ENCODE measurements around the gene LNPEP.

The LNPEP gene

GRCh38 chr5:97004423-97005060 is 68.7 kb downstream of the LNPEP start:
- FAIRE-seq, result no peak

- FAIRE-seq, result peak; percentile 14
These were observed 70.7 kb downstream of the LNPEP start for GRCh38 chr5:97006454-97007060.

DNA sequence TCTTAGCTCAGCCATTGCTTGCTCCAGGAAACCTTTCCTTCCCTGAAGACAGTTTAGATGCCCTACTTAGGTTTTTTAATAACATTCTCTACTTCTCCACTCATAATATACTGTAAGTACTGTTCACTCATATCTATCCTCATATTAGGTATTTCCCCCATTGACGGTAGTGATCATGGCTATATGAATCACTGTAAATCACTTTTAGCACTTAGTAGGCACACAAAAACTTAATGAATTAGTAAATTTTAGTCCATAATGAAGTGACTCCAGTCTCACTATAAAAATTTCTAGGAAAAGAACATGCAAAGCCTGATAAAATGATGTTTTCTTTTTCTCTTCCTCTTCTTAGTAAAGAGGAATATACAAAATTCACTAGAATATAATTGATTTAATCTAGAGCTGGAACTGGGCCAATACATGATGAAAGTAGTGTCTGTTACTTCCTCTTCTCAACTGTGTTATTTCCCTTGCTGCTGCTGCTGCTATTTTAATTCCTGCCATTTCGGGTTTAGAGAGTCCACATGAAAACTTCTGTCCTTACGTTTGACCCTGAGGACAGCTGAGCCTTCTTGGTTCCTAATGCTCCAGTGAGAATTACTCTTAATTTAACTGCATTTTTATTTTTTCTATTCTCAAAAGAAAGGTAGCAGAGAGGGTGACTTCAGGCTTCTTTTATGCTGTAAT is 73.5 kb downstream of the LNPEP start:
- FAIRE-seq, result no peak

DNA sequence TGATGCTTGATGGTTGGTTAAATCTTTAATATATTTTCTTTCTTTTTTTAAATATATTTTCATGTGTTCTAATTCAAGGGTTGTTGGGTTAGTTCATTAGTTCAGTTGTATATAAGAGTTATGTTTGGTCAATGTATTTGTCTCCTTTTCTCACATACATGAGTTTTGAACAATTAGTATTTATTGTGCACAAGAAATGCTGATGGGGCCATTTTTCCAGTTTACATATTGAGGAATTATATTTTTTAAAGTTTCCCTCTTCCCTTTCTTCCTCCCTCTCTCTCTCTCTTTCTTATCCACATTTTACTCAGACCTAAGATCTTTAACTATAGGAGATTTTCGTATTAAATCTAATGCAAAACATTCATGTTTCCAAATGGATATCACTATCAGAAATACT is 74.0 kb downstream of the LNPEP start:
- FAIRE-seq, result no peak

DNA sequence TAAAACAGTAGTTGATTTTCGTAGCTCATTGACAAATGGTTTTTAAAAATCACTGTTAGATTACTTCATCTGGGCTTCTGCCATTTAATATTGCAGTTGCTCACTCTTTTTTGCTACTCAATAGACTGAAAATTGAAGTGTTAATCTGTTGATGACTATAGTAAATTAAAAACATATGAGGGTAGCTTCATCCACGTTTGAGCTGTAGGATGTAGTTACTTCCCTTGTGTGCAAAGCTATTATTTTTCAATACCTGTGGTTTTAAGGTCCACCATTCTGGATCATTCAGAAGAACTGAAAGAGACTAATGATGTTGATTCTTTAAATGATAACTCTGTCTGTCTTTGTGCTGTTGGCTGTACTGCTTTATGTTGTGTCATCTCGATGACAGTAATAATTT is 74.7 kb downstream of the LNPEP start:
- FAIRE-seq, result no peak

GRCh38 chr5:97011567-97011966 is 75.7 kb downstream of the LNPEP start:
- FAIRE-seq, result no peak

GRCh38 chr5:97019435-97020117 is 83.7 kb downstream of the LNPEP start:
- FAIRE-seq, result no peak

- FAIRE-seq, result no peak
These were observed 85.5 kb downstream of the LNPEP start for GRCh38 chr5:97021416-97021815.

- FAIRE-seq, result no peak
These were observed 87.0 kb downstream of the LNPEP start for GRCh38 chr5:97022898-97023297.

GRCh38 chr5:97026721-97027120 is 90.8 kb downstream of the LNPEP start:
- FAIRE-seq, result no peak

DNA sequence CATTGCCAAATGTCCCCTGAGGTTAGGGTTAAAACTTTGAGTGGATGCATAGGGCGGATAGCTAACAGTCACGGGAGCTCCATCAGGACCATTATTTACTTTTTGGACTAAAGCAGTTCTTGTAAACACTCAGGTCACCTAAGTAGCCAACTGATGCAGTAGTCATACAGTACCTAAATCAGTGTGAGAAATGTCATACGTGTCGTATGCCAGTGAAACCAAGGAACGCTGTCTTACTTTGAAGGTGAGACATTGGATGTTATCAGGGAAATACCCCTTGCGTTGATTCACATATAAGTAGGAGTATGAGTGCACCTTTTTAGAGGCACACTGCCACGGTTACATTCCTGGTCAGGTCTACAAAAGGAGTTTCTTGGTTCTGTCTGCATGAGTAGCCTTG is 101.9 kb downstream of the LNPEP start:
- no peak for FAIRE-seq

DNA sequence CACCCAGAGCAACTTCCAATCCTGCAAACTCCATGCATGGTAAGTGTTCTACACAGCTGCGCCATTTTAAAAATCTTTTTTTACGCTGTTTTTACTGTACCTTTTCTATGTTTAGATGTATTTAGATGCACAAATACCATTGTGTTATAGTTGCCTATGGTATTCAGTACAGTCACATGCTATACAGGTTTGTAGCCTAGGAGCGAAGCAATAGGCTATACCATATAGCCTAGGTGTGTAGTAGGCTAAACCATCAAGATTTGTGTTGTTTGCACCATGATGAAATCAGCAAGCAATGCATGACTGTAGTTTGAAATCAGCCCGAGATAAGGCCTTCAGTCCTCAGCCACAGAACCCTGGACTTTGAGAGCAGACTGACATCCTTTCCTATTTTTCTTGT is 105.4 kb downstream of the LNPEP start:
- no peak for FAIRE-seq

GRCh38 chr5:97042996-97043395 is 107.1 kb downstream of the LNPEP start:
- no peak for FAIRE-seq

DNA sequence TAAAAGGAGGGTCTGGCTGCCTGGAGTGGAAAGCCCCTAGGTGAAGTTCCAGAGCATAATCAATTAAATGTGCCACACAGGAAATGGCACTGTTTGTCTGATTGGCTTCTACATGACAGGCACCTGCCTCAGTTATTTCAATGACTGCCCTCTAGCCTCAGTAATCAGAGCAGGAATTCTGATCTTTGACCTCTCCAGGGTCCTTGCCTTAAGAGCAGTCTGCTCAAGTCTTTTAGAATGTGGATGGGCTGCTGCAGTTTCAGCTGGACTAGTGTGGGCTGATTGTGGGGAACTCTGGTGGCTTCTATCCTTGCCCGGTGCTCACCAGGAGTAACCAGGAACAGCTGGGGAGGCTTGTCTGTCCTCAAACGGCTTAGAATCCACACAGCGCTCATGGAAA is 107.6 kb downstream of the LNPEP start:
- no peak for FAIRE-seq

DNA sequence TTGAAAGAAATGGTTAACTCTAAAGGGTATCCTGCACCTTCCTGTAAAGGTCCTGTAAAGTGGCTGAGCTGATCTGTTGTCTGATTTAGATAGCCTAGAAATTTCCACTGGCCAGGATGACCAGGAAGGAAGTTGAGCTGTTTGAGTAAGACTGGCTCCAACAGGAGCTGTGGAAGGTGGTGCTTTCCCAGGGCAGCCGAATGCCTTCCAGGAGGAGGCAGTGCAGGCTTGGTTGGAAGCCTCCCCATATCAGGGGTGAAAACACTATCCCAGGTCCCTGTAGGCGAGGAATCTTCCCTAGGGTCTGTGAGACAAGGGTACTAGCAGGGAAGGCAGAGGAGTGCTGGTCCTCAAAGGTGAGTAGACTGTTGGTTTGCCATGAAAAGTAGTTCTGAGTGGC is 108.2 kb downstream of the LNPEP start:
- no peak for FAIRE-seq

DNA sequence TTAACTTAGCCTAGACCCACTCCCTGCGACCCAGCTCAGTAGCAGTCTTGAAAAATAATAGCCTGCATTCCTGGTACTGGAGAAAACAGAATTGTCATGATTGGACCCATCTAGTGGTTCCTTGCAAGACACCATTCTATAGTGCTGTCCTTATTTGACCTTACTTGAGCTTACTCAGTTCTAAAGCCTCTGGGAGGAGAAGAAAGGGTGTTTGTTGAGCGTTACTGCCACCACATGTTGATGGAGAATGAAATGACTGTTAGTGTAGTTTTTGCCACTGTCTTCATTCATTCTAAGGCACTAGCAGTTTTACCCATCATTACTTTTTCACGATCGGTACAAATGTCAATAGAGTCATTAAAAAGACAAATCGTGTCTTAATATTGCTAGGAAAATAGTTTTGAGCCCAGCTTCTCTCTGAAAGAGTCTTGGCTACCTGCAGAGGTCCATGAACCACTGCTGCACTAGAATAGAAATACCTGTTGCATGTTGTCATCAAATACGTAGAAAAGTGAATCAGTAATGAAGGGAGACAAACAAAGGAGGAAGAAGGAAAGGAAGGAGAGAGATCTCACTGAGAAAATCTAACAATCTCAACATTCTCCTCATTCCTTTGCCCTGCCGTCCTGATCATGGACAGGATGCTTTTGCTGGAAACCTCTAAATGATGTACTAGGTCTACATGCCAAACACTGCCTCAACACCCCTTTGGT is 110.5 kb downstream of the LNPEP start:
- FAIRE-seq, result no peak

DNA sequence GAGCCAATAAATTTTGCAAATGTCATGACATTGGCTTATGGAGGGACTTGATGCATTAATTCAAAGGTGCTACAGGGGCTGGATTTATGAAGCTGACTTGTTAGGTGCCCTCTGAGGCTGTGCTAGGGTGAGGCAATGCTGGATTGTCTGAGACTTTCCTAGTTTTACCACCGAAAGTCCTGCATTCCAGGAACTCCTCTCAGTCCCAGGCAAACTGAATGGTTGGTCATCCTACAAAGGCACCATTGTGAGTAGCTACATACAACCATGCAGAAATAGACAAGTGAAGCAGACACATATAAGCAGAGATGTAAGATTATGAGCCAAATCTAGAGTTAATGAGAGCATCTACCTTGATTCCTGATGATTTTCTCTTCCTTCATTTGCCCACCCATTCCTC is 111.2 kb downstream of the LNPEP start:
- FAIRE-seq, result no peak

DNA sequence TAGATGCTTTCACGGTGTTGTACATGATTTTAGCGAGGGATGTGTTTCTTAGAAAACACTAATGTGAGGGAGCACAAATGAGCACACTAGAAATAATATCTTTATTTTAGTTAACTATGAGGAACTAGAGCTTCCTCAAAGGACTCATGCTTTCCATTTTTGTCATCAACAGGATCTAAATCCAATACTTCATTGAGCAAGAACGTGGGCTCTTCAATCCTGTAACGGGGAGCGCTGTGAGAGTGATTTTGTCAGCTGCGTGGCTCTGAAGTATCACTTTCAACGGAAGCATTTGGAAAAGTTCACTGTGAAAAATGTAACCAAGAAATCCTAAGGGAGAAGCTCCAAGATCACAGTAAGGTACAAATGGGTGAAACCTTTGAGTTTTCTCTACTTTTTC is 113.3 kb downstream of the LNPEP start:
- FAIRE-seq, result no peak

DNA sequence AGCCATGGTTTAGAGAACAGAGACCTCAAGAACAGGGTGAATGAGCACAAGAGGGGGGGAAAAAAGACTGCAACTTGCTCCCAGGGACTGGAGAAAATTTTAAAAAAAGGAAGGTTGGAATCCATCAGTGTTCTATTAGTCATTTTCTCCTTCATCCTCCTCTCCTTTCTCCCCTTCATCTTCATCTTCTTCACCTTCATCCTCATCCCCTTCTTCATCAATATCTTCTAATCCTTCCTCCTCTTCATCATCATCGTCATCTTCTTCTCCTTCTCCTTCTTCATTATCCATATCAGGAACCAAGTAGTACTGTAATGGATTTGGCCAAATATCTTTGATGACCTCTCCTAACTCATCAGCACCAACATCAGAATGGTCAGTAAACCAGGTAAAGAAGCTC is 120.4 kb downstream of the LNPEP start:
- no peak for FAIRE-seq

- FAIRE-seq, result no peak
These were observed 126.2 kb downstream of the LNPEP start for GRCh38 chr5:97062046-97062445.

DNA sequence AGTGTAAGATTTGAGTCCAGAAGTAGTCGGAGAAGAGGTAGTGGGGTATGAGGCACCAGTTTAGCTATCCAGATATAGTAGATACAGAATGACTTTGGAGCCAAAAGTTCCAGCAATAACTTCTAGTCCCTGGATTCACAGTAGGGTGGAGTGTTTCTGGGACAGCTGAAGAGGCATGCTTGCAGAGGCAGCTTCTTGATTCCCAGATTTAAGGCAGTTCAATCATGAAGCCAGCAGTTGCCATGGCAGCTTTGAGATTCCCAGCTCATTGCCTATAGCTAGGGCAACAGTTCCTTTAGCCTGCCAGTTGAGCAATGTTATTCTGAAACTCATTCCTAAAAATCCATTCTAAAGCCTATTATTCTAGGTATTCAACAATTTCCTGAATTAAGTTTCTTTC is 127.4 kb downstream of the LNPEP start:
- FAIRE-seq, result no peak

GRCh38 chr5:97065475-97065874 is 129.6 kb downstream of the LNPEP start:
- no peak for FAIRE-seq

DNA sequence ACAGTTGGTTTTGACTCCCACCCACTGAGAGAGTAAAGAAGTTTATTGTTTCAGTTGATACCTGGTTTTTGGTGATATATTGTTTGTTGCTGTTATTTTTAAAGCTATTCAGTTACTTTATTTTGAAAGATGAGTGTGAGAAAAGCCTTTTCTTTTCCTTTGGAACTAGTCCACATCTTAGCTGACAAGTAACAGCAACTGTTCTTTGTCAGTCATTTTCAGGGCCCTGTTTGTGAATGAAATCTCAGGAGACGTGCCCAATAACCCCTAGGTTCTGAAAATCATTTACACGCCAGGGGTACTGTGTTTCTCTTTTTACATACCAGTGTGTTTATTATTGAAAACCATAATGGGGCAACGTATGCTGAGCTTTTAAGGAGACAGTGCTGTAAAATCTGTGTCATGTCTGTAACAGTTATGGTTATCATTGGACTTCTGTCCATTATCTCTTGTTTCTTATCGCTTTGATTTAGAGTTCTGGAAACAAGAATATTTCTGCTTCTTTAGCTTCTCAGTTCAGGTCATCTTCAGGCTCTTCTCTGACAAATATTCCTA is 131.5 kb downstream of the LNPEP start:
- FAIRE-seq, result no peak
